SU-DHL-6 (cell line): ENCODE data around the gene TLK1.

Source experiments
- EZH2phosphoT487 ChIP-seq: fragments of 200-600 bp; sonication (generic), shearing (Covaris generic); conservative IDR thresholded peaks from 2 replicates; pipeline ENCODE4 v1.6.1; 2018; ENCODE audit warnings: mild to moderate bottlenecking, antibody characterized with exemption, low read length, moderate library complexity, mixed read lengths
- TF ChIP-seq, protein P1 (sequence below): fragments of 200-600 bp; sonication (generic); IDR thresholded peaks from one replicate; pipeline ENCODE4 v1.5.1; 2017; ENCODE audit warnings: antibody characterized with exemption, mild to moderate bottlenecking, low read length, moderate library complexity; ENCODE audit not compliant: insufficient read depth, poor library complexity, severe bottlenecking

DNA sequence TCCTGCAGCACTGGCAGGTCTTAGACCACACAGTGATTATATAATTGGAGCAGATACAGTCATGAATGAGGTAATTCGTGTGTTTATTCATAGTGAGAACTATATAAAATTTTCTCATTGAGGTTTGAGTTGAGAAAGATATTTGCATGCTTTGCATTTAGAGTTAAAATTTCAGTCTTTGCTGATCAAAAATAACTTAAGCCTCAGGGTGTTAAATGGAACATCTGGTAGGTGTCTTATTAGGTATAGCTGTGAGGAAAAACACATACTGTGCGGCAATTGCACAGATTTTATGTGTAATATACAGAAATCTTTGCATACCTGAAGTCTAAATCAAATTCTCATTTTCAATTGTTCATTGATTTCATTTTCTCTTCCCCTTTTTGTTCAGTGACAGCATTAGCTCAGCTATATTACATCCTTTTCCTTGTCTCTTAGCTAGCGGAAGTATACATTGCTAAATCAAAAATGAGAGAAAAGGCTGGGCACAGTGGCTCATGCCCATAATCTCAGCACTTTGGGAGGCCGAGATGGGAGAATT is 210.4 kb downstream of the TLK1 start:
- TF ChIP-seq, protein P1, sequence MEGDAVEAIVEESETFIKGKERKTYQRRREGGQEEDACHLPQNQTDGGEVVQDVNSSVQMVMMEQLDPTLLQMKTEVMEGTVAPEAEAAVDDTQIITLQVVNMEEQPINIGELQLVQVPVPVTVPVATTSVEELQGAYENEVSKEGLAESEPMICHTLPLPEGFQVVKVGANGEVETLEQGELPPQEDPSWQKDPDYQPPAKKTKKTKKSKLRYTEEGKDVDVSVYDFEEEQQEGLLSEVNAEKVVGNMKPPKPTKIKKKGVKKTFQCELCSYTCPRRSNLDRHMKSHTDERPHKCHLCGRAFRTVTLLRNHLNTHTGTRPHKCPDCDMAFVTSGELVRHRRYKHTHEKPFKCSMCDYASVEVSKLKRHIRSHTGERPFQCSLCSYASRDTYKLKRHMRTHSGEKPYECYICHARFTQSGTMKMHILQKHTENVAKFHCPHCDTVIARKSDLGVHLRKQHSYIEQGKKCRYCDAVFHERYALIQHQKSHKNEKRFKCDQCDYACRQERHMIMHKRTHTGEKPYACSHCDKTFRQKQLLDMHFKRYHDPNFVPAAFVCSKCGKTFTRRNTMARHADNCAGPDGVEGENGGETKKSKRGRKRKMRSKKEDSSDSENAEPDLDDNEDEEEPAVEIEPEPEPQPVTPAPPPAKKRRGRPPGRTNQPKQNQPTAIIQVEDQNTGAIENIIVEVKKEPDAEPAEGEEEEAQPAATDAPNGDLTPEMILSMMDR: no peak
- TF ChIP-seq EZH2phosphoT487: no peak
